Neural progenitor cell (in vitro differentiated cells): Measurements from ENCODE around the gene OSBPL8.

Source experiments
- EZH2 ChIP-seq: fragments of 200-600 bp; sonication (generic); IDR thresholded peaks from 2 replicates; pipeline ENCODE4 v1.6.1; 2017; ENCODE audit warnings: antibody characterized with exemption, mild to moderate bottlenecking, moderate library complexity
- TF ChIP-seq, protein P1 (sequence below): fragments of 200-600 bp; sonication (generic); IDR thresholded peaks from 2 replicates; pipeline ENCODE4 v1.5.1; 2017; ENCODE audit warnings: antibody characterized with exemption, mild to moderate bottlenecking

GRCh38 chr12:76332606-76333005, 227.0 kb downstream of the OSBPL8 start:
- TF ChIP-seq, protein P1, sequence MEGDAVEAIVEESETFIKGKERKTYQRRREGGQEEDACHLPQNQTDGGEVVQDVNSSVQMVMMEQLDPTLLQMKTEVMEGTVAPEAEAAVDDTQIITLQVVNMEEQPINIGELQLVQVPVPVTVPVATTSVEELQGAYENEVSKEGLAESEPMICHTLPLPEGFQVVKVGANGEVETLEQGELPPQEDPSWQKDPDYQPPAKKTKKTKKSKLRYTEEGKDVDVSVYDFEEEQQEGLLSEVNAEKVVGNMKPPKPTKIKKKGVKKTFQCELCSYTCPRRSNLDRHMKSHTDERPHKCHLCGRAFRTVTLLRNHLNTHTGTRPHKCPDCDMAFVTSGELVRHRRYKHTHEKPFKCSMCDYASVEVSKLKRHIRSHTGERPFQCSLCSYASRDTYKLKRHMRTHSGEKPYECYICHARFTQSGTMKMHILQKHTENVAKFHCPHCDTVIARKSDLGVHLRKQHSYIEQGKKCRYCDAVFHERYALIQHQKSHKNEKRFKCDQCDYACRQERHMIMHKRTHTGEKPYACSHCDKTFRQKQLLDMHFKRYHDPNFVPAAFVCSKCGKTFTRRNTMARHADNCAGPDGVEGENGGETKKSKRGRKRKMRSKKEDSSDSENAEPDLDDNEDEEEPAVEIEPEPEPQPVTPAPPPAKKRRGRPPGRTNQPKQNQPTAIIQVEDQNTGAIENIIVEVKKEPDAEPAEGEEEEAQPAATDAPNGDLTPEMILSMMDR, result no peak
- no peak for TF ChIP-seq EZH2
